HepG2 (cell line): ENCODE measurements around the gene NEDD4. TPM values are rescaled to one million over a fixed set of nuclear protein-coding genes. Genes with fewer than 3 reads are reported as not detected.

ENCODE experiments used
- ATAC-seq: fragments of 200-7000 bp; cut with Tn5 transposase; 3 replicates; pipeline ENCODE4 v1.9.1; 2020; ENCODE audit warnings: mild to moderate bottlenecking, moderate library complexity
- BruUV-seq: library from RNA; stranded (reverse); fragments of 400-500 nt; replicated peaks from 2 replicates; lab custom pipeline; 2021; lab: Mats Ljungman, UMichigan
- CTCF ChIA-PET: fragments of 300-600 bp; formaldehyde crosslinking; extraction: SDS; loops from one replicate; lab custom pipeline; 2021; ENCODE audit warnings: low total read pairs, inconsistent platforms, low intra/inter-chr PET ratio; lab: Yijun Ruan, JAX
- POLR2A ChIA-PET: fragments of 350-600 bp; sonication (Branson Sonifier 250); formaldehyde crosslinking; loops from one replicate; lab custom pipeline; 2020; ENCODE audit warnings: antibody characterized with exemption, inconsistent platforms; lab: Yijun Ruan, JAX
- DNase-seq: peaks from one replicate; pipeline ENCODE4 v3.0.0-alpha.2; 2015; ENCODE audit warnings: low spot score
- FAIRE-seq: peaks from 3 replicates; lab custom pipeline; 2011; peaks lifted over from hg19 to GRCh38; lab: Jason Lieb, UNC
- H2AFZ ChIP-seq: one replicate; pipeline ENCODE4 v1.6.1; 2011; ENCODE audit warnings: low read length, inconsistent platforms
- H3K27ac ChIP-seq: fragments of 300-600 bp; 3 replicates; pipeline ENCODE4 v1.8.0; 2011; ENCODE audit warnings: mixed run types, mild to moderate bottlenecking, mixed read lengths, low read length, inconsistent platforms; ENCODE audit not compliant: insufficient read depth; ENCODE audit errors: extremely low read length
- H3K27me3 ChIP-seq, 2 experiments: fragments of 200-600 bp in 1 of 2; 2 replicates in 1 of 2; 3 replicates in 1 of 2; pipeline versions ENCODE4 v1.6.0 to v1.8.0; 2011; ENCODE audit warnings: low read length in 2 of 2, mild to moderate bottlenecking in 2 of 2, moderate library complexity in 2 of 2, inconsistent platforms in 1 of 2; ENCODE audit not compliant: insufficient read depth in 2 of 2, control insufficient read depth in 1 of 2
- H3K36me3 ChIP-seq, 2 experiments: fragments of 200-600 bp in 1 of 2; replicated peaks in 1 of 2; 2 replicates in 1 of 2; 3 replicates in 1 of 2; pipeline versions ENCODE4 v1.5.1 to v1.8.0; 2011; ENCODE audit warnings: low read length in 2 of 2, inconsistent platforms in 1 of 2; ENCODE audit not compliant: insufficient read depth in 2 of 2, control insufficient read depth in 1 of 2
- H3K4me1 ChIP-seq: 2 replicates; pipeline ENCODE4 v1.5.1; 2012; ENCODE audit warnings: low read length, inconsistent platforms; ENCODE audit not compliant: insufficient read depth
- H3K4me2 ChIP-seq: 2 replicates; pipeline ENCODE4 v1.6.0; 2011; ENCODE audit warnings: low read depth, low read length, inconsistent platforms
- H3K4me3 ChIP-seq, 3 experiments: fragments of 200-600 bp in 1 of 3; sonication (generic), shearing (Covaris generic) in 1 of 3; replicated peaks in 1 of 3; 2 replicates each; pipeline ENCODE4 v1.5.1; 2011 to 2016; ENCODE audit warnings: low read length in 3 of 3, inconsistent platforms in 2 of 3, low read depth in 2 of 3, mild to moderate bottlenecking in 2 of 3, control low read depth in 1 of 3, mixed read lengths in 1 of 3; ENCODE audit not compliant: insufficient read depth in 1 of 3
- H3K79me2 ChIP-seq: one replicate; pipeline ENCODE4 v1.6.1; 2011; ENCODE audit warnings: low read length, inconsistent platforms; ENCODE audit not compliant: insufficient read depth
- H3K9ac ChIP-seq: 2 replicates; pipeline ENCODE4 v1.6.0; 2011; ENCODE audit warnings: mild to moderate bottlenecking, low read depth, low read length, inconsistent platforms; ENCODE audit not compliant: insufficient read depth
- H3K9me3 ChIP-seq: 2 replicates; pipeline ENCODE4 v1.5.1; 2012; ENCODE audit warnings: mild to moderate bottlenecking, low read length
- H4K20me1 ChIP-seq: 2 replicates; pipeline ENCODE4 v1.6.0; 2011; ENCODE audit warnings: inconsistent platforms, mild to moderate bottlenecking, low read length, moderate library complexity; ENCODE audit not compliant: insufficient read depth
- ATF7 ChIP-seq, 2 experiments: fragments of 450-650 bp in 1 of 2; sonication (generic) in 1 of 2; formaldehyde crosslinking in 1 of 2; IDR thresholded peaks; 2 replicates each; pipeline versions ENCODE4 v1.4.0 to v1.6.1; 2016 to 2020; ENCODE audit warnings: antibody characterized with exemption in 1 of 2, mild to moderate bottlenecking in 1 of 2, missing genetic modification reagents in 1 of 2
- ATM ChIP-seq: fragments of 450-650 bp; IDR thresholded peaks from 2 replicates; pipeline ENCODE4 v1.7.1; 2017; ENCODE audit warnings: mild to moderate bottlenecking, borderline replicate concordance
- CHD2 ChIP-seq: IDR thresholded peaks from 2 replicates; pipeline ENCODE4 v1.6.1; 2011; ENCODE audit warnings: low read depth, low read length, improper control_type of control experiment
- HES4 ChIP-seq: sonication (generic); formaldehyde crosslinking; IDR thresholded peaks from 2 replicates; pipeline ENCODE4 v1.9.0; 2021; ENCODE audit warnings: mild to moderate bottlenecking, missing genetic modification reagents, borderline replicate concordance
- PHF8 ChIP-seq: sonication (generic); formaldehyde crosslinking; IDR thresholded peaks from 2 replicates; pipeline ENCODE4 v1.5.0; 2020; ENCODE audit warnings: missing genetic modification reagents
- POLR2A ChIP-seq, 2 experiments: IDR thresholded peaks; 2 replicates each; pipeline ENCODE4 v1.6.1; 2011; ENCODE audit warnings: low read depth in 2 of 2, low read length in 2 of 2, mild to moderate bottlenecking in 1 of 2, moderate library complexity in 1 of 2; ENCODE audit not compliant: insufficient read depth in 1 of 2
- PPARG ChIP-seq: conservative IDR thresholded peaks from 2 replicates; pipeline ENCODE4 v1.6.1; 2016; ENCODE audit warnings: missing biosample characterization, missing genetic modification reagents
- RFX1 ChIP-seq: fragments of 450-650 bp; IDR thresholded peaks from 2 replicates; pipeline ENCODE4 v1.6.1; 2017
- SIN3A ChIP-seq: IDR thresholded peaks from 2 replicates; pipeline ENCODE4 v1.6.1; 2011; ENCODE audit warnings: low read depth, mild to moderate bottlenecking, control low read depth, low read length, borderline replicate concordance
- THAP11 ChIP-seq: IDR thresholded peaks from 2 replicates; pipeline ENCODE4 v1.6.1; 2016; ENCODE audit warnings: missing biosample characterization, missing genetic modification reagents
- ZNF891 ChIP-seq: sonication (generic); formaldehyde crosslinking; IDR thresholded peaks from 2 replicates; pipeline ENCODE4 v1.5.0; 2020; ENCODE audit warnings: mild to moderate bottlenecking, missing genetic modification reagents
- WGBS: methylation state at CpG from one replicate; pipeline ENCODE4 v1.1.6; 2017; ENCODE audit warnings: low lambda C conversion rate; 5-methylcytosine and 5-hydroxymethylcytosine counted together
- in situ Hi-C: cut with HindIII; loops from 2 replicates; pipeline ENCODE4 v1.10.0; 2017; ENCODE audit warnings: low pct_unique_long_range_greater_than_20kb; ENCODE audit not compliant: extremely low pct_ligation_motif_present
- intact Hi-C: fragments of 100-400 bp; cut with micrococcal nuclease; formaldehyde crosslinking; loops from one replicate; pipeline ENCODE4 v1.10.0; 2022; ENCODE audit not compliant: unreplicated experiment
- polyA plus RNA-seq, 8 experiments: library from polyadenylated mRNA; depleted of rRNA in 3 of 8; stranded (reverse) in 7 of 8; unstranded in 1 of 8; fragments of >200 nt; fragmentation: Illumina TruSeq in 4 of 8; extraction: Trizol in 4 of 8; gene quantifications; 2 replicates each; pipeline versions ENCODE4 v1.2.1 to v1.2.3, GENCODE V29; 2011 to 2016; ENCODE audit warnings: low read depth in 4 of 8, missing spikeins in 1 of 8, mixed read lengths in 1 of 8; ENCODE audit not compliant: insufficient read depth in 1 of 8
- total RNA-seq, 5 experiments: library from RNA; depleted of rRNA; stranded (reverse); fragments of >200 nt; fragmentation: Illumina TruSeq; extraction: Trizol; gene quantifications; 2 replicates each; pipeline ENCODE4 v1.2.3, GENCODE V29; 2016; ENCODE audit warnings: low read depth in 1 of 5
- TF ChIP-seq, protein P1 (sequence below): sonication (generic); formaldehyde crosslinking; IDR thresholded peaks from 2 replicates; pipeline ENCODE4 v1.5.1; 2020; ENCODE audit warnings: missing genetic modification reagents, mild to moderate bottlenecking, borderline replicate concordance
- TF ChIP-seq, protein P2 (sequence below), 2 experiments: sonication (generic) in 1 of 2; formaldehyde crosslinking in 1 of 2; IDR thresholded peaks; 2 replicates each; pipeline versions ENCODE4 v1.6.1 to v1.9.0; 2014 to 2022; ENCODE audit warnings: antibody characterized with exemption in 1 of 2, borderline replicate concordance in 1 of 2, inconsistent platforms in 1 of 2, low read depth in 1 of 2, missing genetic modification reagents in 1 of 2
- TF ChIP-seq, protein P3 (sequence below): sonication (generic); formaldehyde crosslinking; IDR thresholded peaks from 2 replicates; pipeline ENCODE4 v1.4.0; 2020; ENCODE audit warnings: missing genetic modification reagents, borderline replicate concordance

NEDD4 gene
- total and polyA plus RNA-seq, 2 of the 13 experiments (the other 11 are each of a cell fraction or from before 2014, with no cell fraction given) = 10.4 to 13.0 TPM

DNA sequence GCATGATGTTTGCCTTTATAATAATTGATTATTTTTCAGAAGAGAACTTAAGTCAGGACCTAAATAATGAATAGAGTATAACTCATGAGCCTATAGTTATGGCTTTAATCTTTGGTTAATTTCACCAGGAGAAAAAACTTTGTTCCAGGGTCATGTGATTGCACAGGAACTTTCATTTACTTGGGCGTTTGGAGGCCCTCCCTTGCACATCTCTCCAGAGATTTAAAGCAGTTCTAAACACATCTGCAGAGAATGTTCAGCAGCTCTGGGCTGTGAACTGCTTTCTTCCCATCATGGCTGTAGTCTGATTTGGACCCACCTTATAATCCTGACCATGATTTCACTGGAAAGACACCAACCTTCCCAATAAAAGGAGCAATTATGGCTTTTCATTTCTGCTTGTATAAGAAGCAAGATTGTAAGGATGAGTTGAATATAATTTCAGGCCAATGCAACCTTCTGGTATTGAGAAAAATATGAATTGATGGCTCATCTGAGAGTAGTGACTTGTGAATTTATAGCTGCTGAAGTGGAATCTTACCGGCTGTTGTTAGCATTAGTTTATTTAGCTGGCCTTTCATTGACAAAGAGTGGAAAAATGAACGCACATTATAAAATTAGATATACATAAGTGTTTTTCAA lies 169.6 kb downstream of the NEDD4 start:
- Histone ChIP-seq H3K4me1 (peaks cover 7% of the 10 kb centered on the region; the same call in 1 of the 2 replicates), H4K20me1 (no peaks in the 10 kb centered on the region), H3K9ac (no peak overlapping the region), H3K36me3 (no peaks in the 10 kb centered on the region), H3K27me3 (peaks cover 0 to 3% of the 10 kb centered on the region in 2 experiments; a peak in 2 of 5 replicates), H3K27ac (no peak overlapping the region), H2AFZ (no peak overlapping the region), H3K4me2 (no peak overlapping the region), H3K4me3 (no peak overlapping the region), H3K9me3 (no peaks in the 10 kb centered on the region), H3K79me2 (no peaks in the 10 kb centered on the region)
- DNase-seq (no peak), ATAC-seq (no peak), FAIRE-seq (no peak)
- 41% methylated on average over 3 of the region's 3 CpGs for WGBS
- in situ Hi-C loops = no loop called here
- BruUV-seq = no TSS peak
- ChIA-PET CTCF (no interaction called here), POLR2A (no interaction called here)
- intact Hi-C loops = no loop called here
- TF ChIP-seq ZNF891 (CRISPR knock-in tag) (no peak), HES4 (no peak), PPARG (CRISPR knock-in tag) (no peak), CHD2 (no peak), SIN3A (no peak), THAP11 (CRISPR knock-in tag) (no peak), ATM (no peak), RFX1 (no peak), PHF8 (CRISPR knock-in tag) (no peak), ATF7 (IDR thresholded peaks at IDR 0.05) (no peak), ATF7 (CRISPR knock-in tag; IDR thresholded peaks at IDR 0.05) (no peak), POLR2A (IDR thresholded peaks at IDR 0.05; ENCODE audit: insufficient read depth in 1 of 2, low read depth in 2 of 2, low read length in 2 of 2) (no peak)
- TF ChIP-seq, protein P1, sequence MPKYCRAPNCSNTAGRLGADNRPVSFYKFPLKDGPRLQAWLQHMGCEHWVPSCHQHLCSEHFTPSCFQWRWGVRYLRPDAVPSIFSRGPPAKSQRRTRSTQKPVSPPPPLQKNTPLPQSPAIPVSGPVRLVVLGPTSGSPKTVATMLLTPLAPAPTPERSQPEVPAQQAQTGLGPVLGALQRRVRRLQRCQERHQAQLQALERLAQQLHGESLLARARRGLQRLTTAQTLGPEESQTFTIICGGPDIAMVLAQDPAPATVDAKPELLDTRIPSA (CRISPR knock-in tag) = no peak
- TF ChIP-seq, protein P2, sequence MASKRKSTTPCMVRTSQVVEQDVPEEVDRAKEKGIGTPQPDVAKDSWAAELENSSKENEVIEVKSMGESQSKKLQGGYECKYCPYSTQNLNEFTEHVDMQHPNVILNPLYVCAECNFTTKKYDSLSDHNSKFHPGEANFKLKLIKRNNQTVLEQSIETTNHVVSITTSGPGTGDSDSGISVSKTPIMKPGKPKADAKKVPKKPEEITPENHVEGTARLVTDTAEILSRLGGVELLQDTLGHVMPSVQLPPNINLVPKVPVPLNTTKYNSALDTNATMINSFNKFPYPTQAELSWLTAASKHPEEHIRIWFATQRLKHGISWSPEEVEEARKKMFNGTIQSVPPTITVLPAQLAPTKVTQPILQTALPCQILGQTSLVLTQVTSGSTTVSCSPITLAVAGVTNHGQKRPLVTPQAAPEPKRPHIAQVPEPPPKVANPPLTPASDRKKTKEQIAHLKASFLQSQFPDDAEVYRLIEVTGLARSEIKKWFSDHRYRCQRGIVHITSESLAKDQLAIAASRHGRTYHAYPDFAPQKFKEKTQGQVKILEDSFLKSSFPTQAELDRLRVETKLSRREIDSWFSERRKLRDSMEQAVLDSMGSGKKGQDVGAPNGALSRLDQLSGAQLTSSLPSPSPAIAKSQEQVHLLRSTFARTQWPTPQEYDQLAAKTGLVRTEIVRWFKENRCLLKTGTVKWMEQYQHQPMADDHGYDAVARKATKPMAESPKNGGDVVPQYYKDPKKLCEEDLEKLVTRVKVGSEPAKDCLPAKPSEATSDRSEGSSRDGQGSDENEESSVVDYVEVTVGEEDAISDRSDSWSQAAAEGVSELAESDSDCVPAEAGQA (IDR thresholded peaks at IDR 0.05; ENCODE audit: low read depth) = no peak
- TF ChIP-seq, protein P2 (CRISPR knock-in tag; IDR thresholded peaks at IDR 0.05; ENCODE audit: borderline replicate concordance) = no peak
- TF ChIP-seq, protein P3, sequence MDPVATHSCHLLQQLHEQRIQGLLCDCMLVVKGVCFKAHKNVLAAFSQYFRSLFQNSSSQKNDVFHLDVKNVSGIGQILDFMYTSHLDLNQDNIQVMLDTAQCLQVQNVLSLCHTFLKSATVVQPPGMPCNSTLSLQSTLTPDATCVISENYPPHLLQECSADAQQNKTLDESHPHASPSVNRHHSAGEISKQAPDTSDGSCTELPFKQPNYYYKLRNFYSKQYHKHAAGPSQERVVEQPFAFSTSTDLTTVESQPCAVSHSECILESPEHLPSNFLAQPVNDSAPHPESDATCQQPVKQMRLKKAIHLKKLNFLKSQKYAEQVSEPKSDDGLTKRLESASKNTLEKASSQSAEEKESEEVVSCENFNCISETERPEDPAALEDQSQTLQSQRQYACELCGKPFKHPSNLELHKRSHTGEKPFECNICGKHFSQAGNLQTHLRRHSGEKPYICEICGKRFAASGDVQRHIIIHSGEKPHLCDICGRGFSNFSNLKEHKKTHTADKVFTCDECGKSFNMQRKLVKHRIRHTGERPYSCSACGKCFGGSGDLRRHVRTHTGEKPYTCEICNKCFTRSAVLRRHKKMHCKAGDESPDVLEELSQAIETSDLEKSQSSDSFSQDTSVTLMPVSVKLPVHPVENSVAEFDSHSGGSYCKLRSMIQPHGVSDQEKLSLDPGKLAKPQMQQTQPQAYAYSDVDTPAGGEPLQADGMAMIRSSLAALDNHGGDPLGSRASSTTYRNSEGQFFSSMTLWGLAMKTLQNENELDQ (CRISPR knock-in tag) = no peak
